RWPE2 (cell line): ENCODE measurements around the gene ZNF227.
A peak's percentile ranks its signal among the peaks of the same experiment; 100 is the strongest.
"Not testable (repeated sequence)": the region's sequence is repeated elsewhere in the genome, so short reads cannot be mapped to it uniquely, and the experiment has no call there.

ENCODE experiments used
- ATAC-seq: fragments of 200-7000 bp; cut with Tn5 transposase; 3 replicates; pipeline ENCODE4 v1.9.1; 2021; ENCODE audit warnings: low read depth
- DNase-seq: peaks from one replicate; pipeline ENCODE4 v3.0.0-alpha.2; 2020; ENCODE audit warnings: low spot score
- H3K27ac ChIP-seq: fragments of 450-650 bp; 2 replicates; pipeline ENCODE4 v1.5.1; 2017; ENCODE audit warnings: mild to moderate bottlenecking; ENCODE audit not compliant: poor library complexity, severe bottlenecking
- H3K27me3 ChIP-seq: fragments of 250-450 bp; sonication (Bioruptor Pico); 2 replicates; pipeline ENCODE4 v1.5.1; 2021; ENCODE audit warnings: mild to moderate bottlenecking, moderate library complexity; ENCODE audit not compliant: insufficient read depth, poor library complexity, severe bottlenecking
- H3K36me3 ChIP-seq: fragments of 250-450 bp; sonication (Bioruptor Pico); 2 replicates; pipeline ENCODE4 v1.5.1; 2020; ENCODE audit warnings: low read depth, mild to moderate bottlenecking, moderate library complexity
- H3K4me1 ChIP-seq: fragments of 250-450 bp; sonication (Bioruptor Pico); 2 replicates; pipeline ENCODE4 v1.5.1; 2021; ENCODE audit warnings: mild to moderate bottlenecking, moderate library complexity; ENCODE audit not compliant: insufficient read depth, poor library complexity, severe bottlenecking
- H3K4me3 ChIP-seq: fragments of 250-450 bp; sonication (Bioruptor Pico); 2 replicates; pipeline ENCODE4 v1.5.1; 2021; ENCODE audit warnings: mild to moderate bottlenecking, moderate library complexity; ENCODE audit not compliant: severe bottlenecking
- H3K9me3 ChIP-seq: fragments of 250-450 bp; sonication (Bioruptor Pico); 2 replicates; pipeline ENCODE4 v1.5.1; 2021; ENCODE audit warnings: mild to moderate bottlenecking, moderate library complexity; ENCODE audit not compliant: severe bottlenecking
- CTCF ChIP-seq: fragments of 450-650 bp; IDR thresholded peaks from one replicate; pipeline ENCODE4 v1.5.1; 2017; ENCODE audit warnings: mild to moderate bottlenecking, moderate library complexity; ENCODE audit not compliant: poor library complexity, severe bottlenecking

ZNF227 gene

GRCh38 chr19:44207126-44207803 is 5.1 kb upstream of the ZNF227 start:
- Histone ChIP-seq H3K9me3 (no peaks in the 10 kb centered on the region), H3K36me3 (no peaks in the 10 kb centered on the region), H3K27ac (peak overlapping the region; percentile 30), H3K4me1 (peaks cover 6% of the 10 kb centered on the region), H3K27me3 (no peaks in the 10 kb centered on the region), H3K4me3 (peak overlapping the region; percentile 45)
- DNase-seq (peak; percentile 95), ATAC-seq (peak; percentile 96)
- no peak for TF ChIP-seq CTCF

GRCh38 chr19:44212866-44213346 is 574 bp downstream of the ZNF227 start:
- ATAC-seq, result peak; percentile 13; the same call in 1 of the 3 replicates

GRCh38 chr19:44219926-44220325 is 7.6 kb downstream of the ZNF227 start:
- DNase-seq, H3K9me3 ChIP-seq, ATAC-seq: not testable (repeated sequence)

More at GRCh38 chr19:44212866-44213346, 574 bp downstream of the ZNF227 start:
- Histone ChIP-seq H3K4me1 (peaks cover 15% of the 10 kb centered on the region), H3K27ac (peak overlapping the region; percentile 53), H3K4me3 (peak overlapping the region; percentile 75), H3K36me3 (peaks cover 32% of the 10 kb centered on the region), H3K27me3 (no peaks in the 10 kb centered on the region), H3K9me3 (no peaks in the 10 kb centered on the region)
- TF ChIP-seq CTCF, result no peak
- DNase-seq, result no peak

GRCh38 chr19:44220761-44221160 is 8.4 kb downstream of the ZNF227 start:
- not testable (repeated sequence) for H3K4me3 ChIP-seq, H3K9me3 ChIP-seq, DNase-seq, H3K27ac ChIP-seq, H3K4me1 ChIP-seq, H3K27me3 ChIP-seq, ATAC-seq
- peaks cover 46% of the 10 kb centered on the region for H3K36me3 ChIP-seq

More at GRCh38 chr19:44219926-44220325, 7.6 kb downstream of the ZNF227 start:
- not testable (repeated sequence) for H3K4me3 ChIP-seq, H3K4me1 ChIP-seq, H3K27me3 ChIP-seq, H3K27ac ChIP-seq
- peaks cover 50% of the 10 kb centered on the region for H3K36me3 ChIP-seq

- DNase-seq, ATAC-seq, H3K27me3 ChIP-seq, H3K4me3 ChIP-seq, H3K9me3 ChIP-seq, H3K27ac ChIP-seq, H3K4me1 ChIP-seq: not testable (repeated sequence)
- peaks cover 42% of the 10 kb centered on the region for H3K36me3 ChIP-seq
Measured at GRCh38 chr19:44221291-44221690, 9.0 kb downstream of the ZNF227 start.

- Histone ChIP-seq H3K36me3 (peaks cover 56% of the 10 kb centered on the region), H3K27me3 (no peaks in the 10 kb centered on the region)
Measured at GRCh38 chr19:44228318-44228717, 16.0 kb downstream of the ZNF227 start.

More at GRCh38 chr19:44228318-44228717, 16.0 kb downstream of the ZNF227 start:
- no peaks in the 10 kb centered on the region for H3K9me3 ChIP-seq
- TF ChIP-seq CTCF, result no peak
- DNase-seq (no peak), ATAC-seq (no peak)
- no peak overlapping the region for H3K4me3 ChIP-seq
- H3K27ac ChIP-seq, result no peak overlapping the region
- H3K4me1 ChIP-seq, result no peaks in the 10 kb centered on the region
